Keratinocyte (primary cell): Measurements from ENCODE around the gene HMCN2. TPM values are rescaled to one million over a fixed set of nuclear protein-coding genes. Genes with fewer than 3 reads are reported as not detected.

Source experiments
- DNase-seq: peaks from one replicate; pipeline ENCODE4 v3.0.0-alpha.2; 2011; ENCODE audit warnings: low read depth, missing footprints, low spot score
- FAIRE-seq: peaks from 2 replicates; lab custom pipeline; 2011; peaks lifted over from hg19 to GRCh38; lab: Jason Lieb, UNC
- H2AFZ ChIP-seq: 2 replicates; pipeline ENCODE4 v1.6.0; 2012; ENCODE audit warnings: low read length, control low read depth, inconsistent platforms; ENCODE audit not compliant: control insufficient read depth
- H3K27ac ChIP-seq: 2 replicates; pipeline ENCODE4 v1.5.1; 2011; ENCODE audit warnings: low read length; ENCODE audit not compliant: control insufficient read depth, insufficient read depth
- H3K27me3 ChIP-seq: 3 replicates; pipeline ENCODE4 v1.6.0; 2011; ENCODE audit warnings: low read length; ENCODE audit not compliant: control insufficient read depth, insufficient read depth; ENCODE audit errors: extremely low read depth
- H3K36me3 ChIP-seq, 2 experiments: 2 replicates in 1 of 2; 3 replicates in 1 of 2; pipeline ENCODE4 v1.5.1; 2011; ENCODE audit warnings: low read length in 2 of 2, mild to moderate bottlenecking in 1 of 2; ENCODE audit not compliant: control insufficient read depth in 2 of 2, insufficient read depth in 2 of 2; ENCODE audit errors: extremely low read depth in 1 of 2
- H3K4me1 ChIP-seq: 3 replicates; pipeline ENCODE4 v1.5.1; 2011; ENCODE audit warnings: low read length; ENCODE audit not compliant: control insufficient read depth, insufficient read depth; ENCODE audit errors: extremely low read depth
- H3K4me2 ChIP-seq: 3 replicates; pipeline ENCODE4 v1.6.0; 2011; ENCODE audit warnings: low read depth, low read length; ENCODE audit not compliant: control insufficient read depth, insufficient read depth; ENCODE audit errors: extremely low read depth
- H3K4me3 ChIP-seq, 3 experiments: fragments of 200-600 bp in 1 of 3; sonication (generic) in 1 of 3; 2 replicates in 2 of 3; 3 replicates in 1 of 3; pipeline ENCODE4 v1.5.1; 2011 to 2016; ENCODE audit warnings: low read length in 3 of 3, mild to moderate bottlenecking in 3 of 3, control low read depth in 2 of 3, inconsistent platforms in 1 of 3, low read depth in 1 of 3, mixed read lengths in 1 of 3, mixed run types in 1 of 3, moderate library complexity in 1 of 3; ENCODE audit not compliant: control insufficient read depth in 2 of 3, insufficient read depth in 2 of 3; ENCODE audit errors: extremely low read depth in 1 of 3
- H3K79me2 ChIP-seq: 2 replicates; pipeline ENCODE4 v1.6.0; 2012; ENCODE audit warnings: low read length; ENCODE audit not compliant: control insufficient read depth, insufficient read depth
- H3K9ac ChIP-seq: 3 replicates; pipeline ENCODE4 v1.6.0; 2011; ENCODE audit warnings: low read length; ENCODE audit not compliant: control insufficient read depth, insufficient read depth; ENCODE audit errors: extremely low read depth
- H3K9me1 ChIP-seq: 3 replicates; pipeline ENCODE4 v1.6.0; 2011; ENCODE audit warnings: low read length; ENCODE audit not compliant: control insufficient read depth, insufficient read depth; ENCODE audit errors: extremely low read depth
- H3K9me3 ChIP-seq: 2 replicates; pipeline ENCODE4 v1.5.1; 2012; ENCODE audit warnings: low read depth, low read length; ENCODE audit not compliant: control insufficient read depth
- H4K20me1 ChIP-seq: 3 replicates; pipeline ENCODE4 v1.6.0; 2011; ENCODE audit warnings: low read length; ENCODE audit not compliant: control insufficient read depth, insufficient read depth; ENCODE audit errors: extremely low read depth
- EZH2 ChIP-seq: IDR thresholded peaks from one replicate; pipeline ENCODE4 v1.6.1; 2012; ENCODE audit warnings: inconsistent platforms, mild to moderate bottlenecking, low read length, moderate library complexity
- dilution Hi-C: fragments of 300-500 bp; cut with MboI; formaldehyde crosslinking; loops from one replicate; pipeline ENCODE4 v1.7.0; 2020; ENCODE audit warnings: low sequenced_read_pairs; ENCODE audit not compliant: extremely low pct_ligation_motif_present
- polyA plus RNA-seq, 5 experiments: library from polyadenylated mRNA; depleted of rRNA in 3 of 5; stranded (reverse) in 3 of 5; stranded (forward) in 1 of 5; unstranded in 1 of 5; fragments of >200 nt; gene quantifications; 1 replicate in 1 of 5; 2 replicates in 3 of 5; 3 replicates in 1 of 5; pipeline versions ENCODE4 v1.2.1 to v1.2.3, GENCODE V29; 2011 to 2012; ENCODE audit warnings: missing spikeins in 2 of 5, low read depth in 1 of 5, low replicate concordance in 1 of 5
- TF ChIP-seq, protein P1 (sequence below), 3 experiments: IDR thresholded peaks in 1 of 3; conservative IDR thresholded peaks in 1 of 3; optimal IDR thresholded peaks in 1 of 3; 2 replicates in 2 of 3; 3 replicates in 1 of 3; pipeline versions ENCODE3 to v1.5.1; 2011; ENCODE audit warnings: low read length in 3 of 3, mild to moderate bottlenecking in 3 of 3, moderate library complexity in 2 of 3, control low read depth in 1 of 3, inconsistent platforms in 1 of 3; ENCODE audit not compliant: insufficient read depth in 2 of 3; ENCODE audit errors: extremely low read depth in 1 of 3

HMCN2 gene
- polyA plus RNA-seq, 1 donor (not counting 4 experiments of a cell fraction or from before 2014, with no cell fraction given): not detected

GRCh38 chr9:130432796-130433167 is 167.2 kb downstream of the HMCN2 start:
- peak overlapping the region in 1 of 3 experiments; percentile 29 for H3K4me3 ChIP-seq
- peaks cover 26% of the 10 kb centered on the region for H3K27me3 ChIP-seq
- TF ChIP-seq EZH2: no peak
- TF ChIP-seq, protein P1, sequence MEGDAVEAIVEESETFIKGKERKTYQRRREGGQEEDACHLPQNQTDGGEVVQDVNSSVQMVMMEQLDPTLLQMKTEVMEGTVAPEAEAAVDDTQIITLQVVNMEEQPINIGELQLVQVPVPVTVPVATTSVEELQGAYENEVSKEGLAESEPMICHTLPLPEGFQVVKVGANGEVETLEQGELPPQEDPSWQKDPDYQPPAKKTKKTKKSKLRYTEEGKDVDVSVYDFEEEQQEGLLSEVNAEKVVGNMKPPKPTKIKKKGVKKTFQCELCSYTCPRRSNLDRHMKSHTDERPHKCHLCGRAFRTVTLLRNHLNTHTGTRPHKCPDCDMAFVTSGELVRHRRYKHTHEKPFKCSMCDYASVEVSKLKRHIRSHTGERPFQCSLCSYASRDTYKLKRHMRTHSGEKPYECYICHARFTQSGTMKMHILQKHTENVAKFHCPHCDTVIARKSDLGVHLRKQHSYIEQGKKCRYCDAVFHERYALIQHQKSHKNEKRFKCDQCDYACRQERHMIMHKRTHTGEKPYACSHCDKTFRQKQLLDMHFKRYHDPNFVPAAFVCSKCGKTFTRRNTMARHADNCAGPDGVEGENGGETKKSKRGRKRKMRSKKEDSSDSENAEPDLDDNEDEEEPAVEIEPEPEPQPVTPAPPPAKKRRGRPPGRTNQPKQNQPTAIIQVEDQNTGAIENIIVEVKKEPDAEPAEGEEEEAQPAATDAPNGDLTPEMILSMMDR (optimal IDR thresholded peaks at IDR 0.05 in 1 of 3, IDR thresholded peaks at IDR 0.05 in 1 of 3, conservative IDR thresholded peaks at IDR 0.05 in 1 of 3; ENCODE audit: extremely low read depth in 1 of 3, insufficient read depth in 2 of 3, low read length in 3 of 3): no peak
- H3K4me1 ChIP-seq: peaks cover 18% of the 10 kb centered on the region
- no peaks in the 10 kb centered on the region for H3K36me3 ChIP-seq
- DNase-seq (no peak), FAIRE-seq (no peak)
- peak overlapping the region; percentile 74 for H2AFZ ChIP-seq
- no peak overlapping the region for H3K27ac ChIP-seq
- H3K79me2 ChIP-seq: no peaks in the 10 kb centered on the region
- no peaks in the 10 kb centered on the region for H3K9me1 ChIP-seq
- H4K20me1 ChIP-seq: no peaks in the 10 kb centered on the region
- dilution Hi-C loops: no loop called here
- H3K4me2 ChIP-seq: peak overlapping the region; percentile 68
- peaks cover 9% of the 10 kb centered on the region for H3K9me3 ChIP-seq
- no peak overlapping the region for H3K9ac ChIP-seq

- FAIRE-seq: no peak
- peak overlapping the region in 1 of 3 experiments; percentile 29 for H3K4me3 ChIP-seq
- no peaks in the 10 kb centered on the region for H3K9me1 ChIP-seq
- dilution Hi-C loops: no loop called here
- peak overlapping the region; percentile 68 for H3K4me2 ChIP-seq
- no peaks in the 10 kb centered on the region for H3K36me3 ChIP-seq
- H4K20me1 ChIP-seq: no peaks in the 10 kb centered on the region
- peaks cover 9% of the 10 kb centered on the region for H3K9me3 ChIP-seq
- H2AFZ ChIP-seq: peak overlapping the region; percentile 74
- no peaks in the 10 kb centered on the region for H3K79me2 ChIP-seq
- TF ChIP-seq EZH2: peak; percentile 61
- TF ChIP-seq, protein P1 (optimal IDR thresholded peaks at IDR 0.05 in 1 of 3, IDR thresholded peaks at IDR 0.05 in 1 of 3, conservative IDR thresholded peaks at IDR 0.05 in 1 of 3; ENCODE audit: extremely low read depth in 1 of 3, insufficient read depth in 2 of 3, low read length in 3 of 3): peak in 2 of 3 experiments; percentile 33 to 62
- H3K27me3 ChIP-seq: peaks cover 26% of the 10 kb centered on the region
- DNase-seq: no peak
- H3K4me1 ChIP-seq: peaks cover 18% of the 10 kb centered on the region
- no peak overlapping the region for H3K27ac ChIP-seq
- H3K9ac ChIP-seq: no peak overlapping the region
These were observed 167.8 kb downstream of the HMCN2 start for GRCh38 chr9:130433168-130433946.
